ENCODE results near the gene MAML2. TPM values are rescaled to one million over a fixed set of nuclear protein-coding genes. Genes with fewer than 3 reads are reported as not detected.

The MAML2 gene
- total and polyA plus RNA-seq, 2 donors: 7.9 to 25.6 TPM

GRCh38 chr11:96147906-96148486 is 195.0 kb downstream of the MAML2 start:
- Histone ChIP-seq H3K4me3 (ENCODE audit: low read depth, low read length) (no peak overlapping the region), H3K27ac (ENCODE audit: low read depth) (no peak overlapping the region), H3K36me3 (ENCODE audit: insufficient read depth) (peaks cover 2% of the 10 kb centered on the region), H3K4me1 (ENCODE audit: insufficient read depth) (no peaks in the 10 kb centered on the region)
- WGBS: 83% methylated on average over 6 of the region's 6 CpGs
- DNase-seq (ENCODE audit: extremely low spot score): no peak

DNA sequence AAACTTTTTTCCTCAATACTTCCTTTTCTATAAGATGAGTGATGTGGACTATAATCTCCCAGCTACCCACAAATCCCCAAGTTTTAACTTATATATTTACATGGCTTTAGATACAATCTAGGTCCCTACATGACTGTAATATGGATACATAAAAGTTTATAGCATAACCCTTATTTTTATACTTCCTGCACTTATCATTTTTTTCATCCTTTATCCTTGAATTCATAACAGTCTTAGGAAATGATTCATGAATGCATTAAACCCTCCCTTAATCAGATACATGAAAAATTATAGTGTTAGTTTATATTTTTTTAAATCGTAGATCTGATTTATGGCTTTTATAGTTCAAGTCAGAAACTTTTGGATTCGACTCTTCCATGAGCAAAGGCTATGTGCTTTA is 195.8 kb downstream of the MAML2 start:
- 49% methylated on average over 2 of the region's 2 CpGs for WGBS
- Histone ChIP-seq H3K27ac (ENCODE audit: low read depth) (no peak overlapping the region), H3K4me1 (ENCODE audit: insufficient read depth) (no peaks in the 10 kb centered on the region), H3K36me3 (ENCODE audit: insufficient read depth) (peaks cover 2% of the 10 kb centered on the region), H3K4me3 (ENCODE audit: low read depth, low read length) (no peak overlapping the region)
- no peak for DNase-seq (ENCODE audit: extremely low spot score)

GRCh38 chr11:96146765-96147164 is 196.2 kb downstream of the MAML2 start:
- Histone ChIP-seq H3K4me1 (ENCODE audit: insufficient read depth) (no peaks in the 10 kb centered on the region), H3K4me3 (ENCODE audit: low read depth, low read length) (no peak overlapping the region), H3K36me3 (ENCODE audit: insufficient read depth) (peaks cover 2% of the 10 kb centered on the region), H3K27ac (ENCODE audit: low read depth) (no peak overlapping the region)
- no peak for DNase-seq (ENCODE audit: extremely low spot score)

DNA sequence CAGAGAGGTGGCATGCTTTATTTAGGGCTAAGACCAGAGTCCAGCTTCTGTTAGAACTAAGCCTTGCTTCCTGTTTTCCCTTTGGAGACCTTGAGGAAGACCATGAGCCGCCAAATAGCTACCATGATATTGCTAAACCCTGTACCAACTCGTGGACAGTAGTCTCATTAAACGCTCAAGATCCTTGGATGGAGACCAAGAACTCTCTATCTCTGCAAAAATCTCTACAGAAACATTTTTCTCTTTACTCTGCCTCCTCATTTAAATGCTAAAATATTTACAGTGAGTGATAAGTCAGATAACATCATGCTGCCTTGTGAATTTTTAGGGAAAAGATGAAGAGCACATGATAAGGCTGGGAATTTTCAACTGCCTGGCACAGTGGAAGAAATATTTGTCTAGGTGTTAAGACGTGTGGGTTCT is 197.8 kb downstream of the MAML2 start:
- Histone ChIP-seq H3K36me3 (ENCODE audit: insufficient read depth) (peaks cover 2% of the 10 kb centered on the region), H3K4me3 (ENCODE audit: low read depth, low read length) (no peak overlapping the region), H3K4me1 (ENCODE audit: insufficient read depth) (no peaks in the 10 kb centered on the region), H3K27ac (ENCODE audit: low read depth) (peak overlapping the region; percentile 38)
- DNase-seq (ENCODE audit: extremely low spot score): no peak
- WGBS: 35% methylated on average over 4 of the region's 4 CpGs

DNA sequence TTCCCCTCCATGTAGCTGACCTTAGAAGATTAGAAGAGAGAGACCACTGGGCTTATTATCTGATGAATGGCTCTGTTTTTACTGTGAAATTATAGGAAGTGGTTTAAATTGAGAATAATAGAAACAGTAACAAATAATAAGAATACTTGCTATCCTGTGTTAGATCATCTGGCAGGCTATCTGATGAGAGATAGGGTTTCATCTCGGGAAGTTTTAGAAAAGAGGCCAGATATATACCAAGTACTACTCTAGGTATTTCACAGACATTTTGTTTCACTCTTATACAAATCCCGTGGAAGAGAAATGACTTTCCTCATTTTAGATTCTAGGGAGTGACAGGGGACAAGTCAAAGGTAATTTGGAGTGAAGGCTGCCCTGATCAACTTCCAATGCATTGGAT is 198.4 kb downstream of the MAML2 start:
- 66% methylated on average over 2 of the region's 2 CpGs for WGBS
- no peak for DNase-seq (ENCODE audit: extremely low spot score)
- H3K4me1 ChIP-seq (ENCODE audit: insufficient read depth): no peaks in the 10 kb centered on the region
- H3K36me3 ChIP-seq (ENCODE audit: insufficient read depth): peaks cover 2% of the 10 kb centered on the region
- H3K27ac ChIP-seq (ENCODE audit: low read depth): no peak overlapping the region
- H3K4me3 ChIP-seq (ENCODE audit: low read depth, low read length): no peak overlapping the region

- DNase-seq (ENCODE audit: extremely low spot score): no peak
- H3K4me3 ChIP-seq (ENCODE audit: low read depth, low read length): no peak overlapping the region
Measured at GRCh38 chr11:96143041-96143521, 199.9 kb downstream of the MAML2 start.

DNA sequence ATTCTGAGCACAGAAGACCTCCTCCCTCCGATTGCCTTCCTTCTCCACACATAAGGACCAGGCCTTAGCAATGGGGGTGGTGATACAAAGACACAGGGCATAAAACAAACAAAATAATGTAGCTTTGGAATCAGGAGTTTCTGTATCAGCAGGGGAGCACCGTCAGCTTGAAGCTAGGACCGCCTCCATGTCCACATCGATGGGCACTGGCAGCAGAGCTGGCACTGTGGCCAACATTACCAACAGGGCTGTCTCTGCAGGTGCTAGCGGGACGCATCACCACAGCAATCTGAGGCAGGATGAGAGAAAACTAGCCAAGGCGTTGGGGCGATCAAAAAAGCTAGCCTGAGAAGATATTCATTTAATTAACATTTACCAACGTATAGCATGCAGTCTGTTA is 201.4 kb downstream of the MAML2 start:
- DNase-seq (ENCODE audit: extremely low spot score): no peak
- Histone ChIP-seq H3K4me1 (ENCODE audit: insufficient read depth) (no peaks in the 10 kb centered on the region), H3K36me3 (ENCODE audit: insufficient read depth) (no peaks in the 10 kb centered on the region), H3K27ac (ENCODE audit: low read depth) (no peak overlapping the region), H3K4me3 (ENCODE audit: low read depth, low read length) (no peak overlapping the region)
- 98% methylated on average over 9 of the region's 9 CpGs for WGBS

More at GRCh38 chr11:96143041-96143521, 199.9 kb downstream of the MAML2 start:
- no peak overlapping the region for H3K27ac ChIP-seq (ENCODE audit: low read depth)
- no peaks in the 10 kb centered on the region for H3K4me1 ChIP-seq (ENCODE audit: insufficient read depth)
- H3K36me3 ChIP-seq (ENCODE audit: insufficient read depth): peaks cover 2% of the 10 kb centered on the region
- WGBS: 32% methylated on average over 5 of the region's 5 CpGs

GRCh38 chr11:96139691-96140090 is 203.3 kb downstream of the MAML2 start:
- no peak overlapping the region for H3K27ac ChIP-seq (ENCODE audit: low read depth)

GRCh38 chr11:96137373-96137772 is 205.6 kb downstream of the MAML2 start:
- Histone ChIP-seq H3K27ac (ENCODE audit: low read depth) (no peak overlapping the region), H3K4me1 (ENCODE audit: insufficient read depth) (no peaks in the 10 kb centered on the region), H3K36me3 (ENCODE audit: insufficient read depth) (no peaks in the 10 kb centered on the region), H3K4me3 (ENCODE audit: low read depth, low read length) (no peak overlapping the region)
- 76% methylated on average over 2 of the region's 2 CpGs for WGBS
- no peak for DNase-seq (ENCODE audit: extremely low spot score)

More at GRCh38 chr11:96139691-96140090, 203.3 kb downstream of the MAML2 start:
- no peak for DNase-seq (ENCODE audit: extremely low spot score)
- Histone ChIP-seq H3K4me1 (ENCODE audit: insufficient read depth) (no peaks in the 10 kb centered on the region), H3K36me3 (ENCODE audit: insufficient read depth) (no peaks in the 10 kb centered on the region), H3K4me3 (ENCODE audit: low read depth, low read length) (no peak overlapping the region)
- 94% methylated on average over 3 of the region's 3 CpGs for WGBS

- no peak for DNase-seq (ENCODE audit: extremely low spot score)
- Histone ChIP-seq H3K4me1 (ENCODE audit: insufficient read depth) (no peaks in the 10 kb centered on the region), H3K36me3 (ENCODE audit: insufficient read depth) (no peaks in the 10 kb centered on the region), H3K4me3 (ENCODE audit: low read depth, low read length) (no peak overlapping the region), H3K27ac (ENCODE audit: low read depth) (no peak overlapping the region)
- 62% methylated on average over 3 of the region's 3 CpGs for WGBS
Measured at GRCh38 chr11:96136613-96137298, 206.2 kb downstream of the MAML2 start.

DNA sequence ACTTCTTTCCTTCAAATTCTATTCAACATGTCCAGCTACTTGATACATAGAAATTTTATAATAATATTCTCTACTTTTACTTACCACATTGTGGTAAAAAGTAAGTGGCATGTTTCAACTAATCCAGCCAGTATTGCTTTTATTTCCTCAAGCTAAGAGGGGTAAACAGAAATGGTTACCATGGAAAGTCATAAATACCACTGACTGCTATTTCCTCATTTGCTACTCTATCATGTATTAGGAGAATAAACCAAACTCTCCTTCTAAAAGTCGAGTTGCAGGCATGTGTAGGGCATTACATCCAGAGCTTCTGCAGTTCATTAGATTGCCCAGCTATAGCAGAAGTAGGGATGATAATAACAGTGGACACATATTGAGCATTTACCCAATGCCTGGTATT is 208.4 kb downstream of the MAML2 start:
- WGBS: 6% methylated on average over 1 of the region's 1 CpG
- DNase-seq (ENCODE audit: extremely low spot score): no peak
- Histone ChIP-seq H3K27ac (ENCODE audit: low read depth) (no peak overlapping the region), H3K4me1 (ENCODE audit: insufficient read depth) (no peaks in the 10 kb centered on the region), H3K4me3 (ENCODE audit: low read depth, low read length) (no peak overlapping the region), H3K36me3 (ENCODE audit: insufficient read depth) (no peaks in the 10 kb centered on the region)

DNA sequence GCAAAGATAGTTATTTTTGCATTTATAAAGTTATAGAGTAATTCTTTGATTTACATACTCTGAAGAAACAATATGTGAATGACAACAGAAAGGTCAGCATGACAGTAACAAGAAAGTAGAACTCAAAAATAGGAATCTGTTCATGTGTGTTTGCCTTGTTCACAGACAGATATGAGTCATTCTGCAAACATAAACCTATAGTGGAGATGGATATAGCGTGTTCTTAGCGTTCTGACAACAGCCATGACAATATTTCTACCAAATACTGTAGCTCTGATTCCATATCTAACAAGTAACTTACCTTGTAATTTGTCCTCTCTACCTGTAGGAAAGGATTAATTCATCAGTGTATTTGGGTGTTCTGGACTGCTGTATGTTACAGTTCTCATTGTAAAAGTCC is 210.6 kb downstream of the MAML2 start:
- no peak overlapping the region for H3K27ac ChIP-seq (ENCODE audit: low read depth)
- WGBS: 91% methylated on average over 2 of the region's 2 CpGs
- DNase-seq (ENCODE audit: extremely low spot score): no peak
- H3K4me1 ChIP-seq (ENCODE audit: insufficient read depth): no peaks in the 10 kb centered on the region
- no peak overlapping the region for H3K4me3 ChIP-seq (ENCODE audit: low read depth, low read length)
- no peaks in the 10 kb centered on the region for H3K36me3 ChIP-seq (ENCODE audit: insufficient read depth)

GRCh38 chr11:96130061-96130620 is 212.9 kb downstream of the MAML2 start:
- no peaks in the 10 kb centered on the region for H3K4me1 ChIP-seq (ENCODE audit: insufficient read depth)
- no peak for DNase-seq (ENCODE audit: extremely low spot score)
- H3K36me3 ChIP-seq (ENCODE audit: insufficient read depth): no peaks in the 10 kb centered on the region
- H3K27ac ChIP-seq (ENCODE audit: low read depth): no peak overlapping the region
- WGBS: 85% methylated on average over 2 of the region's 2 CpGs
- H3K4me3 ChIP-seq (ENCODE audit: low read depth, low read length): no peak overlapping the region

DNA sequence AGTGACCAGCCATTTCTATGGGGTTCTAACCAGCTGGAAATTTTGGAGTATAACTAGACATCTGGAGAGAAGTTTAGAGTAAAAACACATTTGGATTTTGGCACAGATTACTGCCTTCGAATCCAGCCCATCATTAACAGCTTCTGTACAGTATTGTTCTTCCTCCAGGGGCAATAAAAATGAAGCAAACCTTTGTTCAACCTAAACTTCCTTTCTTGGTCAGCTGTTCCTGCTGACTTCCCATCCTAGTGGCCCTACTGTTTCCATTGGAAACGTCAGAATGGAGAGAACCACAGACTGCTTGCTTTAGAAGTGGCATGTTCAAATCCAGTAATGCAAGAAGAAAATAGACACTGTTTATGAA is 215.4 kb downstream of the MAML2 start:
- Histone ChIP-seq H3K36me3 (ENCODE audit: insufficient read depth) (no peaks in the 10 kb centered on the region), H3K4me1 (ENCODE audit: insufficient read depth) (peaks cover 2% of the 10 kb centered on the region), H3K27ac (ENCODE audit: low read depth) (no peak overlapping the region), H3K4me3 (ENCODE audit: low read depth, low read length) (no peak overlapping the region)
- DNase-seq (ENCODE audit: extremely low spot score): no peak
- 21% methylated on average over 2 of the region's 2 CpGs for WGBS

Measured in urinary bladder (tissue), 4 donors.